AG04450 (cell line): ENCODE results near the gene DHRS1. TPM values are rescaled to one million over a fixed set of nuclear protein-coding genes. Genes with fewer than 3 reads are reported as not detected.

ENCODE experiments used
- CTCF ChIA-PET: fragments of 300-600, 350-600 bp; formaldehyde crosslinking; extraction: SDS; loops from one replicate; lab custom pipeline; 2022; ENCODE audit warnings: antibody characterized with exemption, inconsistent platforms; lab: Charles Lee
- POLR2A ChIA-PET: fragments of 350-600 bp; formaldehyde crosslinking; extraction: SDS; loops from one replicate; lab custom pipeline; 2021; ENCODE audit warnings: antibody characterized with exemption, inconsistent platforms; lab: Yijun Ruan, JAX
- DNase-seq: peaks from one replicate; pipeline ENCODE4 v3.0.0-alpha.2; 2011; ENCODE audit warnings: low read depth, low spot score
- H3K27ac ChIP-seq: one replicate; pipeline ENCODE4 v1.5.1; 2012; ENCODE audit warnings: low read depth, low read length, control low read depth
- H3K27me3 ChIP-seq: one replicate; pipeline ENCODE4 v1.6.0; 2012; ENCODE audit warnings: low read length; ENCODE audit not compliant: control insufficient read depth, insufficient read depth
- H3K4me3 ChIP-seq: 2 replicates; pipeline ENCODE4 v1.5.1; 2011; ENCODE audit warnings: mild to moderate bottlenecking, low read depth, low read length, control low read depth
- H3K9me3 ChIP-seq: 2 replicates; pipeline ENCODE4 v1.5.1; 2012; ENCODE audit warnings: low read length; ENCODE audit not compliant: control insufficient read depth, insufficient read depth
- CTCF ChIP-seq: IDR thresholded peaks from 2 replicates; pipeline ENCODE4 v1.5.1; 2011; ENCODE audit warnings: low read depth, low read length, control low read depth, inconsistent platforms
- polyA plus RNA-seq: library from polyadenylated mRNA; depleted of rRNA; stranded (reverse); fragments of >200 nt; gene quantifications from 2 replicates; pipeline ENCODE4 v1.2.3, GENCODE V29; 2011

Gene DHRS1
- polyA plus RNA-seq, 1 experiment = 33.8 TPM

- ChIA-PET POLR2A (interaction anchor here (1.4 to 2.5 kb wide), 4 partner anchors 86 to 105 kb away, joined by 3 to 17 read pairs (median 10); partner anchors contain the start of gene KHNYN), CTCF (interaction anchor here (0.6 to 21.9 kb wide), 32 partner anchors 8 to 290 kb away, joined by 3 to 712 read pairs (median 12); partner anchors contain the start of genes CBLN3, CIDEB, KHNYN and LTB4R2)
- Histone ChIP-seq H3K27ac (no peak overlapping the region), H3K27me3 (peaks cover 49% of the 10 kb centered on the region), H3K9me3 (no peaks in the 10 kb centered on the region; the same call in 1 of the 2 replicates), H3K4me3 (peak overlapping the region; percentile 40)
- DNase-seq = no peak
- peak; percentile 76 for TF ChIP-seq CTCF
Observed at GRCh38 chr14:24332268-24332993, 32.9 kb upstream of the DHRS1 start.

- no peak overlapping the region for H3K27ac ChIP-seq
- no peak overlapping the region for H3K4me3 ChIP-seq
- TF ChIP-seq CTCF = no peak
- DNase-seq = no peak
- CTCF ChIA-PET = interaction anchor here (0.7 to 21.9 kb wide), 14 partner anchors 10 to 110 kb away, joined by 3 to 712 read pairs (median 27); partner anchors contain the start of genes CBLN3, CIDEB, KHNYN and LTB4R2
- POLR2A ChIA-PET = interaction anchor here (2.5 kb wide), 1 partner anchor 105 kb away, joined by 13 read pairs; no protein-coding TSS in a partner anchor
- H3K9me3 ChIP-seq = no peaks in the 10 kb centered on the region; the same call in 1 of the 2 replicates
- peaks cover 46% of the 10 kb centered on the region for H3K27me3 ChIP-seq
Observed at GRCh38 chr14:24331731-24332267, 32.2 kb upstream of the DHRS1 start.

GRCh38 chr14:24330973-24331674 is 31.5 kb upstream of the DHRS1 start:
- no peak for TF ChIP-seq CTCF
- Histone ChIP-seq H3K27ac (no peak overlapping the region), H3K4me3 (no peak overlapping the region), H3K27me3 (peaks cover 41% of the 10 kb centered on the region), H3K9me3 (no peaks in the 10 kb centered on the region; the same call in 1 of the 2 replicates)
- ChIA-PET POLR2A (interaction anchor here (0.6 kb wide), 1 partner anchor 85 kb away, joined by 7 read pairs; no protein-coding TSS in a partner anchor), CTCF (interaction anchor here (1.5 to 21.9 kb wide), 6 partner anchors 22 to 102 kb away, joined by 5 to 712 read pairs (median 43); partner anchors contain the start of genes CBLN3, CIDEB, KHNYN and LTB4R2)
- DNase-seq = no peak

GRCh38 chr14:24329736-24330135 is 30.2 kb upstream of the DHRS1 start:
- no peaks in the 10 kb centered on the region; the same call in 1 of the 2 replicates for H3K9me3 ChIP-seq
- H3K27me3 ChIP-seq = peaks cover 34% of the 10 kb centered on the region
- CTCF ChIA-PET = interaction anchor here (4.3 to 21.9 kb wide), 3 partner anchors 22 to 104 kb away, joined by 29 to 712 read pairs (median 65); partner anchors contain the start of genes CBLN3, CIDEB and KHNYN
- no peak for TF ChIP-seq CTCF
- POLR2A ChIA-PET = no interaction called here
- H3K27ac ChIP-seq = no peak overlapping the region
- no peak for DNase-seq
- H3K4me3 ChIP-seq = no peak overlapping the region
